Heart left ventricle (tissue), 13 donors: Measurements from ENCODE around the gene CHIA.

ENCODE experiments used
- CTCF ChIP-seq, 12 donors: fragments of 200-600 bp; sonication (generic) in 4 of 12; IDR thresholded peaks; one replicate each; pipeline versions ENCODE4 v1.5.0 to v1.8.0; 2018 to 2022; ENCODE audit warnings: antibody characterized with exemption in 12 of 12, mild to moderate bottlenecking in 5 of 12
- POLR2A ChIP-seq, 2 donors: fragments of 450-650 bp; IDR thresholded peaks; one replicate each; pipeline ENCODE4 v1.6.1; 2017; ENCODE audit warnings: antibody characterized with exemption in 2 of 2, mild to moderate bottlenecking in 2 of 2, moderate library complexity in 2 of 2
- donor health status: ischemic (EF 13 %, LVEDD 7.1; RV severe dilation, severe dysfunction).
- donor health status: DM: no; HTN: yes; CAD: no.
- donor health status: DM: no; HTN: no; CAD: no.
- donor health status: ischemic (EF 25% LVEDD 6.9; RV normal size, moderate dysfunction).
- donor health status: ischemic (EF 25% LVEDD 5.7; RV mildly dilated, moderate dysfunction).
- donor health status: ischemic (EF 35%, LVEDD 5.7; RV mildly dilated, moderate dysfunction).
- donor health status: nonischemic (EF 11% LVEDD 7.7; RV severe dilation, severe dysfunction).
- donor health status: DM: yes; HTN: yes; CAD: no.
- donor health status: PGD.
- donor health status: ischemic (EF 29% LVEDD 5.4; RV normal size, mild dysfunction).
- donor health status: nonischemic (EF 23%, LVEDD 6.1; RV moderate dilation, normal function).

GRCh38 chr1:111369177-111369576 is 78.5 kb downstream of the CHIA start:
- TF ChIP-seq POLR2A (IDR thresholded peaks at IDR 0.05) (no peak), CTCF (IDR thresholded peaks at IDR 0.05) (no peak)
